ENCODE results near the gene ADAM12. TPM values are rescaled to one million over a fixed set of nuclear protein-coding genes. Genes with fewer than 3 reads are reported as not detected.
"Not testable (repeated sequence)": the region's sequence is repeated elsewhere in the genome, so short reads cannot be mapped to it uniquely, and the experiment has no call there.

The ADAM12 gene
- total and polyA plus RNA-seq, 8 donors: 0.03 to 3.7 (median 0.15) TPM

GRCh38 chr10:126175641-126176262 lies 212.5 kb downstream of the ADAM12 start:
- FAIRE-seq (no peak), DNase-seq (no peak), ATAC-seq (no peak)
- Histone ChIP-seq H3K4me1 (no peaks in the 10 kb centered on the region), H3K36me3 (no peaks in the 10 kb centered on the region), H3K4me3 (no peak overlapping the region), H3K27ac (no peak overlapping the region), H3K9me3 (no peaks in the 10 kb centered on the region), H3K27me3 (peaks cover 0 to 6% (median 0%) of the 10 kb centered on the region in 4 donors)
- no peak for TF ChIP-seq CTCF (IDR thresholded peaks at IDR 0.05)
- intact Hi-C loops (cut with DNase I): no loop called here
- 70 to 74% methylated on average over 14 of the region's 14 CpGs for WGBS, 2 donors

GRCh38 chr10:126172755-126173154 lies 215.5 kb downstream of the ADAM12 start:
- H3K4me3 ChIP-seq; H3K27ac ChIP-seq; FAIRE-seq; ATAC-seq; H3K9me3 ChIP-seq; H3K27me3 ChIP-seq; intact Hi-C loops (cut with DNase I); H3K36me3 ChIP-seq; H3K4me1 ChIP-seq; DNase-seq: not testable (repeated sequence)
- WGBS, 2 donors: no CpG with 5 or more reads among the region's 1 CpG

- WGBS, 2 donors: 77 to 82% methylated on average over 5 of the region's 5 CpGs
- no peak for DNase-seq
- intact Hi-C loops (cut with DNase I): no loop called here
- no peak overlapping the region for H3K27ac ChIP-seq
- no peaks in the 10 kb centered on the region for H3K9me3 ChIP-seq
- H3K27me3 ChIP-seq: no peaks in the 10 kb centered on the region
- ATAC-seq: peak in 1 of 4 donors; percentile 40
- FAIRE-seq: no peak
- no peak overlapping the region for H3K4me3 ChIP-seq
- TF ChIP-seq CTCF (IDR thresholded peaks at IDR 0.05): no peak
- no peaks in the 10 kb centered on the region for H3K4me1 ChIP-seq
- no peaks in the 10 kb centered on the region for H3K36me3 ChIP-seq
Observed at GRCh38 chr10:126171555-126171954, 216.7 kb downstream of the ADAM12 start.

GRCh38 chr10:126170776-126171175 lies 217.5 kb downstream of the ADAM12 start:
- no peaks in the 10 kb centered on the region for H3K4me1 ChIP-seq
- no peaks in the 10 kb centered on the region for H3K36me3 ChIP-seq
- no peak overlapping the region for H3K27ac ChIP-seq
- TF ChIP-seq CTCF (IDR thresholded peaks at IDR 0.05): no peak
- no peaks in the 10 kb centered on the region for H3K9me3 ChIP-seq
- no peak overlapping the region for H3K4me3 ChIP-seq
- H3K27me3 ChIP-seq: no peaks in the 10 kb centered on the region
- no peak for FAIRE-seq
- no peak for ATAC-seq
- intact Hi-C loops (cut with DNase I): no loop called here
- WGBS, 2 donors: 51% methylated on average over 2 of the region's 2 CpGs
- DNase-seq: no peak

GRCh38 chr10:126170371-126170770 lies 217.9 kb downstream of the ADAM12 start:
- intact Hi-C loops (cut with DNase I): no loop called here
- Histone ChIP-seq H3K27me3 (no peaks in the 10 kb centered on the region), H3K4me1 (no peaks in the 10 kb centered on the region), H3K36me3 (no peaks in the 10 kb centered on the region), H3K27ac (no peak overlapping the region), H3K9me3 (no peaks in the 10 kb centered on the region), H3K4me3 (no peak overlapping the region)
- no peak for ATAC-seq
- DNase-seq: no peak
- FAIRE-seq: no peak
- WGBS, 2 donors: 63 to 64% methylated on average over 4 of the region's 4 CpGs
- TF ChIP-seq CTCF (IDR thresholded peaks at IDR 0.05): no peak
